22Rv1 (cell line): ENCODE results near the gene PLEKHA5.

Source experiments
- CTCF ChIP-seq: fragments of 450-650 bp; IDR thresholded peaks from 2 replicates; pipeline ENCODE4 v1.5.1; 2017; ENCODE audit warnings: mild to moderate bottlenecking
- ZFX ChIP-seq: fragments of 450-650 bp; IDR thresholded peaks from 2 replicates; pipeline ENCODE4 v1.6.1; 2017; ENCODE audit warnings: antibody characterized with exemption, borderline replicate concordance

GRCh38 chr12:19223695-19224094 lies 94.2 kb downstream of the PLEKHA5 start:
- TF ChIP-seq CTCF (no peak), ZFX (no peak)
